ENCODE results near the gene KLHL29. TPM values are rescaled to one million over a fixed set of nuclear protein-coding genes. Genes with fewer than 3 reads are reported as not detected.

Gene KLHL29
- total and polyA plus RNA-seq, 2 experiments from 2014 or later: 1.5 to 6.5 TPM

GRCh38 chr2:23719716-23720115 lies 334.7 kb downstream of the KLHL29 start (continued):
- TF ChIP-seq ZNF462 (CRISPR knock-in tag; IDR thresholded peaks at IDR 0.05): no peak
- TF ChIP-seq EZH2 (IDR thresholded peaks at IDR 0.05; ENCODE audit: low read depth, unreplicated experiment): no peak
- no peak for TF ChIP-seq ZNF114 (CRISPR knock-in tag; IDR thresholded peaks at IDR 0.05)
- no peak for TF ChIP-seq CTCF (conservative IDR thresholded peaks at IDR 0.05; ENCODE audit: low read depth in 2 of 2)
- TF ChIP-seq REST (IDR thresholded peaks at IDR 0.05; ENCODE audit: unreplicated experiment): no peak
- no peak for TF ChIP-seq STAT1 (IDR thresholded peaks at IDR 0.05; ENCODE audit: unreplicated experiment)
- no peak for TF ChIP-seq JUNB (IDR thresholded peaks at IDR 0.05; ENCODE audit: unreplicated experiment)
- no peak for TF ChIP-seq NANOG (IDR thresholded peaks at IDR 0.05; ENCODE audit: borderline replicate concordance)
- TF ChIP-seq CREB1 (CRISPR knock-in tag; IDR thresholded peaks at IDR 0.05; ENCODE audit: low read depth): no peak
- no peak for TF ChIP-seq POLR2AphosphoS5 (IDR thresholded peaks at IDR 0.05; ENCODE audit: low read depth)
